ENCODE data around the gene GOLGA1. TPM values are rescaled to one million over a fixed set of nuclear protein-coding genes. Genes with fewer than 3 reads are reported as not detected.
"Not testable (repeated sequence)": the region's sequence is repeated elsewhere in the genome, so short reads cannot be mapped to it uniquely, and the experiment has no call there.

Gene GOLGA1
- total RNA-seq, 1 donor from 2014 or later = 21.3 TPM

DNA sequence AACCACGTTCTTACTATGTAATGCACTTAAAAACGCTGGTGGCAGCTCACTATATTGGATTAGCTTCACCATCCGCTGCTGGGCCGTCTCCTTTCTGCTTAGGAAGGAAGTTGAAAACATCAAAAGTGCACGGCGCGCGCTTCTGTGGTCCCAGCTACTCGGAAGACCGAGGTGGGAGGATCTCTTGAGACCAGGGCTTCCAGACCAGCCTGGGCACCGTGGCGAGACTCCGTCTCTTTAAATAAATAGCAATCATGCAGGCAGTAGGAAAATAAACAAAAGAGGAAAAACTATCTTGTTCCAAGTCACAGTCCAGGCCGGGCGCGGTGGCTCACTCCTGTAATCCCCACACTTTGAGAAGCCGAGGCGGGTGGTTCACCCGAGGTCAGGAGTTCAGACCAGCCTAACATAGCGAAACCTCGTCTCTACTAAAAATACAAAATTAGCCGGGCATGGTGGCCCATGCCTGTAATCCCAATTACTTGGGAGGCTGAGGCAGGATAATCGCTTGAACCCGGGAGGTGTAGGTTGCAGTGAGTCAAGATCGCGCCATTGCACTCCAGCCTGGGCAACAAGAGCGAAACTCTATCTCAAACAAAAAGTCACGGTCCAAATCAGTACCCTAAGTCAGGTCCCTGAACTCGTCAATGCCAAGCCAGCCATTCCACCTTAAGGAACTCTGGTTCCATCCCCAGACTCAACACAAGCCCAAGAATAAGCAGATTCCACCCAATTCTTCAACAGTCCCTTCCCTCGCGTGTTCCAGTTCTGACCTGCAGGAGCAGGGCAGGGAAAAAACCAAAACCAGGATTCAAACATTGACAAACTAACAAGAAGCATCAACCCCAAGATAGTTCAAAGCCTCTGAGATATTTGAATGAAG lies 1.0 kb upstream of the GOLGA1 start:
- DNase-seq (ENCODE audit: low spot score) = no peak

DNA sequence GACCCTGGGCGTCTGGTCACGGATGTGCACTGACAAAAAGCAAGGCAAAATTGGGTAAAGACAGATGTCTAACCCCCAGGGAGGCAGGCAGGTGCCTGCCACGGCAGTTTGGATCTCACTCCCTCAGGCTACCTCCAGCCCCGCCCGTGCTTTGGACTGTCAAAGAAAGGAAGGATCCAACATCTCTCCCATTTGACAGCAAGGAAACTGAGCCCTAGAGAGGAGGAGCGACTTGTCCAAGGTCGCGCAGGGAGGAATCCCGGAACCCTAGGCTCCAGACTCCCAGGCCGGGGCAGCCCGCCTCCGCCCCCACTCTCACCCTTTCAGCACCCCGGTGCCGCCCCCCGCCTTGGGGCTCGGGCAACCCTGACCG lies 376 bp downstream of the GOLGA1 start:
- no peak for DNase-seq (ENCODE audit: low spot score)

DNA sequence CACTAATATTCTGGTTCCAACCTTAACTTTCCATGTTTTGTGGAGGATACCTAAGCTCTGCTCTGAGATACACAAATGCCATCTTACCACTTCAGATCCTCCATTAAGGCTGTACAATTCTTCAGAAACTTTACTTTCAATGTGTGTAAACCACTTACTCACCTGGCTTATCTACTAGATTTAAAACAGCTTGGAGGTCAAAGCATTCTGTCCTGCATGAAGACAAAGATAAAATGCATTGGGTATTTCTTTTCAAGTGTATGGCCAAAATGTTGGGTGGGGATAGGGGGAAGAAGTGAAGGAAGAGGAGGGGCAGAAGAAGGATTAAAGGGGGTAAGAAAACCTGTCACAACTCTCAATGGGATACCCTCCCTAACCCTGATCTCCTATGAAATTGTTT lies 939 bp downstream of the GOLGA1 start:
- DNase-seq (ENCODE audit: low spot score) = no peak

DNA sequence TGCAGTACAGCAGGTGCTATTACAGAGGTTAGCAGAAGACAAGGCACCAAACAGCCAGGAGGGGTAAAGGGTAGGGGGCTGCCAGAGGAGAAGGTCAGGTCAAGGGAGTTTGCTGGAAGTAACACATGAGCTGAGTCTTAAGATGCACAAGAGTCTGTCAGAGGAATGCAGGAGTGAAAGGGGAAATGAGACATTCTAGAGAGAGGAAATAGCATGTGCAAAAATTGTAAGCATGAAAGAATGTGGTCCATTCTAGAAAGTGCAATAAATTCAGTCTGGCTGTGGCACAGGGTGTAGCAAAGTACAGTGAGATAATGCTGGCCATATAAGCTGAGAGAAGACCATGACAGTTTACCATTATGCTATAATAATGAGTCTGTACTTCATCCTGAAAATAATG lies 6.6 kb downstream of the GOLGA1 start:
- DNase-seq (ENCODE audit: low spot score) = no peak

DNA sequence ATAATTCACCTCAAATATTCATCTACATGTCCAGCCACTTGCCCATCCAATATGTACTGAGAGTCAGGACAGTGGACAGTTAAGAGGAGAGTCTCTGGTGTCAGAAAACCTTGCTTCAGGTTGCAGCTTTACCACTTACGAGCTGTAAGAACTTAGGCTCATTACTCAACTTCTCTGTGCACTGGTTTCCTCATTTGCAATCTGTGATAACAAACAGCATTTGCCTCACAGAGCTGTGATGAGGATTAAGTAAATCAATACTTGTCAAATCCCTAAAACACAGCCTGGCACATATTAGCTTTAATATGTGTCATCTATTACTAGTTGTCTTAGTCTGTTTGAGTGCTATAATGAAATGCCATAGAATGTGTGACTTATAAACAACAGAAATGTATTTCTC lies 8.6 kb downstream of the GOLGA1 start:
- no peak for DNase-seq (ENCODE audit: low spot score)

DNA sequence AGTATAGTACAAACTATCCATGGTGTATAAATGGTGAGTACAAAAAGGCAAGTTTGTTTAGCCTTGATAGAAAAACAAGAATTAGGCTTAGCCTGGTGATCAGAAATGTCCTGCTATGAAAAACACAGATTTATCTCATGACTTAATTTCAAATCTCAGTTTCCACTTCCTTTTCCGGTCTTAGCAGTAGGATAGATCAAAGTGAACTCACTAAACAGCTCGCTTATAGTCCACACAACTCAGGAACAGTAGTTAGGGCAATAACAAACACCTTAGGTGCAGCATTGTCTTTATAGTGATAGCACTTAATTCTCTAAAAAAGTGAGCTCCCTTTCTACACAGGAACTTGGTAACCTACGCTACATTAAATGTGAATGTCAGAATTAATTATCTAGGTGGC lies 11.4 kb downstream of the GOLGA1 start:
- DNase-seq (ENCODE audit: low spot score) = no peak

DNA sequence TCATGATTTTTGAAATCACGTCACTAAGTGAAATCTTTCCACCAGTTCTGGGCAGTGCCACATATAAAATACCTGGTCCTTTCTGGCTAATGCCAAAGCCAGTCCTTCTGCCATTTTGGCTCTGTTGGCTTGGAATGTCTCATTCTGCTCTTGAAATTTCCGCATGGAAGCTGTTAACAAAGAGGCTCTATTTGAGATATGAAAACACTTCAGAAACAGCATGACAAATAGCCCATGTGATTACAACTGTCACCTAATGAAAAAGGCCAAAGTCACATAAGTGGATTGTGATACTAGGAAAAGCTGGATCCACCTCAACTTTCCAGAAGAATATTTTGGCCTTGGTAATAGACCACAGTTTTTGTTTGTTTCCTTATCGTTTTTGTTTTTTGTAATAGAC lies 12.8 kb downstream of the GOLGA1 start:
- DNase-seq (ENCODE audit: low spot score) = no peak

DNA sequence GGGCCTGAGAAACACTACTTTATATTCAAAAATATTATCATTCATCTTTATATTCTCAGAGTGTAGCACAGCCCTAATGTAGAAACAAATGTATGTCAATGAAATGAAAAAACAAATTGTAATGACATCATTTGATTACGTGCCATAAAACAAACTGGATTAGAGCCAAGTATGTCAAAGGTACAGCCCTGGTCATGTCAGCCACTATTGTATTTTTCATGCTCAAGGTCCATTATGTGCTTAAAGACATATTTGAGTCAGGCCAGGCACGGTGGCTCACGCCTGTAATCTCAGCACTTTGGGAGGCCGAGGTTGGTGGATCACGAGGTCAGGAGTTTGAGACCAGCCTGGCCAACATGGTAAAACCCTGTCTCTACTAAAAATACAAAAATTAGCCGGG lies 20.5 kb downstream of the GOLGA1 start:
- not testable (repeated sequence) for DNase-seq (ENCODE audit: low spot score)

DNA sequence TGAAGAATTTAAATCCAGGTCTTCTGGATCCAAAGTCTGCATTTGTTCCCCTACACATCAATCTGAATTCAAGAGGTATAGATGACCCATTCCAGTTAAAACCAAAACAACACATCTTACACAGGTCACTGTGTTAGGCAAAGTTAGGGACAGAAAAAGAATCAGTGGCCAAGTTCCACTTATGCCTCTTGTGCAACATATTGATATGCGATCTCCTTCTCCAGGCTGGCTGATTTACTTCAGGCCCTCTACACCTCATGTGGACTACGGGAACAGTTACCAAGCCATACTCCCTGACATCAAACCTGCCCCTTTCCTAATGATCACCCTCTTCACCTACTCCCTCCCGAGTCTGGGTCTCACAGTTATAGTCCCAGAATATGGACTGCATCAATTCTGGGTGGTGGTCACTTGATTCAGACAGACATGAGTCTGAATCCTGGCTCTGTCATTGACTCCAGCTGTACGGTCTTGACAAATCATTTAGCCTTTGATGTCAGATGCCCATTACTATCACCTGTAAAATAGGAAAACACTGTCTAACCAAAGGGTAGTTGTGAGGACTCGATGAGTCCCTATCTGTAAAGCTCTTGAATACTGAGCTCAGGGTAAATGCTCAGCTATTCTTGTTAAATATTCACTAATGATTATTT lies 26.0 kb downstream of the GOLGA1 start:
- DNase-seq (ENCODE audit: low spot score) = no peak

DNA sequence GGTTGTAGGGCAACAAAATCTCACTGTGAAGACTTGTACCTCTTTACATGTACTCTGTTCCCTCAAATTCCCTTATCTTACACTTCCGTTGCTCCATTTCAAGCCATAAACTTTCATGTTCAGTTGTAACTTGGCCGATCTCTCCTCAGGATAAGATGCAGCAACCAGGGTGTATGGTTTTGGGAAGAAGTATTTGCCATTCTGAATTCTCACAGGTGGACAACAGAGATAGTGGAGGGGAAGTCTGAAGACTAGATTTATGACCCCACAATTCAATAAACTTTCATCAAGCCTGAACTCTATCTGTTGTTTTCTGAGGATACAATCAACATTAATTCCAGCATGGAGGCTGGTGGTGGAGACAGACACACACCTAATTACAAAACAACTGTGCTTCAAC lies 27.5 kb downstream of the GOLGA1 start:
- no peak for DNase-seq (ENCODE audit: low spot score)

DNA sequence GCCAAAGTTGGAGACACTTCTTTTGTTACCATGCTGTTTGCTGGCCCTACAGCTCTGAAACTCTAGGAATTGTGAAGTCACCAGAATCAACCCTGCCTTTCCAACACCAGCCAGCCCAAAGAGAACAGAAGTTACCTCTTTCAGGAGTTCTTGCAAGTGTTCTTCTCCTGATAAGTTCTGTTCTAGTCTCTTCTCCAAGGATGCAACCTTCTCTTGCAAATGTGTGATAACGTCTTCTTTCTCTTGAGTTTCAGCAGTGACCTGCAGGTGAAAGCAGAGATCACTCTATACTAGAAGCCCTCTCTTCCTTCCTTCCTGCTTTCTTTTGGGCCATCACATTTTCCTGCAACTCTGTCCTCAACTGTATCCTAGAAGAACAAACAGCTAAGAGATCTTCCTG lies 29.1 kb downstream of the GOLGA1 start:
- DNase-seq (ENCODE audit: low spot score) = no peak

DNA sequence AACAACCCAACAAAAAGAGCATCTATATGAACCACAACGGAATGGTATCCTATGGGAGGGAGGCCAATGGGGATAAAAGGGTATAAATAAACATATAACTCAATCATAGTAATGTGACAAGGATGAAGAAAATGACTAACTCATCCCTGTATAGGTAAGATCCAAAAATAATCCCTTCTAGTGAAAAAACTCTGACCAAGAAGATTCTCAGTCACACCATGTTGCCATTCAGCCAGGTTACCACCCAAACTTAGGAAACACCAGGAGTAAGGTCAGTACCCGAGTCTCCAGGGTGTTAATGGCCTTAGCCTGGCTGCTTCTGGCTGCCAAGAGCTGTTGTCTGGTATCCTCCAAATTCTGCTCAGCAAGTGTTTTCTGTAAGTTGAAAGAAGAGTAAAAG lies 32.8 kb downstream of the GOLGA1 start:
- no peak for DNase-seq (ENCODE audit: low spot score)

DNA sequence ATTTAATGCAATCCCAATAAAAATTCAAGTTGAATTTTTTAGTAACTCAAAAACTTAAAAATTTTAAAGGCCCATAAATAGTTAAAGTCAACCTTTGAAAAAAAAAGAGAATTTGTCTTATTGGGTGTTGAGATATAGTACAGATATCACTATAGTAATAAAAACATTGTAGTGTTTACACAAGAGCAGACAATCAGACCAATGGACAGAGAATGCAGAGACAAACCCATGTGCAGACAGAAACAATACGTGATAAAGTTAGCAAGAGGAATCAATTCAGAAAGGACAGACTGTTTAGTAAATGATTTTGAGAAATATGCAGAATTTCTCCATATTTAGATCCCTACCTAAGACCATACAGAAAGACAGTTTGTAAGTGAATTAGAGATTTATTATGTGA lies 33.9 kb downstream of the GOLGA1 start:
- DNase-seq (ENCODE audit: low spot score) = no peak

DNA sequence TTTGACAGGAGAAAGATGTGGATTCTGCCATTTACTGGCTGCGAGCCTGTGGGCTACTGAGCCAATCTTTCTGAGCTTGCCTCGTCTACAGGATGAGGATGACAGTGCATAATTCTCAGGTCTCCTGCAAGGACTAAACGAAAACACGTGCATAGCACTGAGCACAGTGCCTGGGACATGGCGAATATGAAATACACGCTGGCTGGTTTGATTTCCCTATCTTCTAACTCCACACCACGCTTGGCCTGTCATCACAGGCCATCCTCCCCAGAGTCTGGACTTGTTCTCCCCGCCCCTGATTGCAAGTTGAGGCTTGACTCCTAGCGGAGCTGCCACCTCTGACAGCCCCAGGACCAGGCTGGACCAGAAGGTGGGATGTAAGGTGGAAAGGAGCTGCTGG lies 41.0 kb downstream of the GOLGA1 start:
- no peak for DNase-seq (ENCODE audit: low spot score)

DNA sequence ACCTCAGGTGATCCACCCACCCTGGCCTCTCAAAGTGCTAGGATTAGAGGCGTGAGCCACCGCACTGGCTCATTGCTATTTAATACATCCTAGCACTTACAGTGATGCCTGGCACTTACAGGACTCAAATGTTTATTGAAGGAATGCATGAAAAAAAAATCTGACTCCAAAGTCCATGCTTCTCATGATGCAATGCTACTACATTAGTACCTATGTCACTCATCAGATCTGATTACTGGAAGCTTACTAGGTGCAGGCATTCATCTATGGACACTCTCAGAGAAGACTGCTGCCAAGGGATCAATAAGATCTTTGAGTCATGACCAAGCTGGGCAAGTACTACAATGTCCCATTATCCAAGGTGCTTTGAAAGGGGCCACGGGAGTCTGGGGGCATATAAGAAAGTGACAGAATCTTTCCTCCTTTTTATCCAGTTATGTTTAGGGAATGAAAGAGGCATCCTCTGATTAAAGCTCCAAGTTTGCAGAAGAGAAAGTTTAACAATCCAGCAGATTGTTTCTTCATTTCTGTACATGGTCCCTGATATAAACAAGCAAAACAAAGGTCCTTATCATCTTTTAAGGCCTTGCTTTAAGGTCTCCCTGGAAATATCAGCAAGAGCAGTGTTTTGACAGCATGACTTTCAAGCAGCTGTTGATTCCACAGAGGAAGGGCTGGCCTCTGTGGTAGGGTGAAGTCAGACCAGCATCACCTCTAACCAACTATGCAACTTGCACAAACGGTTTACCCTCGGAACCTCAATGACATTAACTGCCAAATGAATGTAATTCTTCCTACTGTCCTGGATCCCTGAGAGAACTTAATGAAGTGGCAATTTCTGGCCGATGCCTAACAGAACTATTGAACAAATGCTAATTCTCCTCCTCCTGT lies 43.1 kb downstream of the GOLGA1 start:
- no peak for DNase-seq (ENCODE audit: low spot score)

DNA sequence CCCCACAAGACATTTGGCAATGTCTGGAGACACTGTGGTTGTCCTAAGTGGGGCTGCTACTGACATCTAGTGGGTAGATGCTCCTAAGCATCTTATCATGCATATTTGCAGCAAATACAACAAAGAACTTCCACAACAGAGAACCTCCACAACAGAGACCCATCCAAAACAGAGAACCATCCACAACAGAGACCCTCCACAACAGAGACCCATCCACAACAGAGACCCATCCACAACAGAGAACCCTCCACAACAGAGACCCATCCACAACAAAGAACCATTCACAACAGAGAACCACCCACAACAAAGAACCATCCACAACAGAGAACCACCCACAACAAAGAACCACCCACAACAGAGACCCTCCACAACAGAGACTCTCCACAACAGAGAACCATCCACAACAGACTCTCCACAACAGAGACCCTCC lies 46.1 kb downstream of the GOLGA1 start:
- DNase-seq (ENCODE audit: low spot score) = no peak

DNA sequence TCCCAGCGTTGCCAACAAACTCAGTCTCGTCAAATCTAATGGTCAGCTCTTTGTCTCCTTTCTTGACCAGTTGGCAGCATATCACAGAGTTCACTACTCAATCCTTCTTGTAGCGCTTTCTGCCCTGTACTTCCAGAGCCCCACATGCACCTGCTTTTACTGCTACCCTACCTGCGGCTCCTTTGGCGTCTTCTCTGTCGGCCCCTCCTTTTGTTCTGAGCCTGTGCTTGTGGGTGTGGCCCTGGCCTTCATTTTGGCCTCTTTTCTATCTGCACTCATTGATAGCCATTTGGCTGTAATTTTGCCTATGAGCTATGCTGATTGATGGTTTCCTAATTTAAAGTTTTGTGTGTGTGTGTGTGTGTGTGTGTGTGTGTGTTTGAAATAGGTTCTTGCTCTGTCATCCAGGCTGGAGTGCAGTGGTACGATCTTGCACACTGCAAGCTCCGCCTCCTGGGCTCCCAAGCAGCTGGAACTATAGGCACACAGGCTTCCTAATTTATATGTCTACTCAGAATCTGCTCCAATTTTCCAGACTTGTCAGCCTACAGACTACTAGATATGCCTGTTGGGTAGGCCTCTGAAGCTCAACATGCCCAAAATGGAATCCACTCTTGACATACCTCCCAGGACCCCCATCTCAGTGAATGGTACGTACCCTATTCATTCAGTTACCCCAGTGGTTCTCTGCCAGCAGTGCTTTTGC lies 46.7 kb downstream of the GOLGA1 start:
- DNase-seq (ENCODE audit: low spot score) = no peak

DNA sequence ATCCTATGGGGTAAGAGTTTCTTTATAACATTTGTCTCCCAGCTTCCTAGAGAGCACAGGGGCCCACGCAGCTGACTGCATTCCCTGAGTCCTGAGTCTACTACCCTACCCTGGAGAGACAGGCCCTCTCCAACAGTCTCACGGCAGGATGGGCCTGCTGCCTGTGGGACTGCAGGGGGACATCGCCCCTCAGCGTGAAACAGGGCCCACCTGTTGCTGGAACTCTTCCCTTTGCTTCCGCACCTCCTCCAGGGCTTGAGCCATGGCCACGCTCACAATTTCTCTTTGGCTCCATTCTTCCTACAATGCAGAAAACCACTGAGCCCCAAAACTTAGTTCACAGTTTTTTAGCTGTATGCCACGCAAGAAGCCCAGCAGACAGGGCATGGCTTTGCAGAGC lies 50.7 kb downstream of the GOLGA1 start:
- no peak for DNase-seq (ENCODE audit: low spot score)

DNA sequence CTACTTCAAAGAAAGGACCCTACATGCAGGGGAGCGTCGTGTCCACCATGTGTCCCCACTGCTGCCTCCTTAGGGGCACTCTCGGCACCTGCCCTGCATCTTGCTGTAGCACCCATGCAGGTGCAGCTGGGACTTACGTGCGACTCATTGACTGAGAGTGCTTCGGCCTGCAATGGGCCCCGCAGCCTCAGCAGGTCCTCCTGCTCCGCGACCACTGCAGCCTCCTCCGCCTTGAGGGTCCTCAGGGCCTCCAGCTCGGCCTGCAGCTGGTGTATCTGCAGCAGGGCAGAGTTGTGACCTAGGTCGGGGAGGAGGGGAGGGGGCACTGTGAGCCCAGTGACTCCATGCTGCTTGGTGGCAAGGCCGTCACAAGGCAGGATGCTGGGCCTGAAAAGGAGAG lies 51.9 kb downstream of the GOLGA1 start:
- DNase-seq (ENCODE audit: low spot score) = no peak

DNA sequence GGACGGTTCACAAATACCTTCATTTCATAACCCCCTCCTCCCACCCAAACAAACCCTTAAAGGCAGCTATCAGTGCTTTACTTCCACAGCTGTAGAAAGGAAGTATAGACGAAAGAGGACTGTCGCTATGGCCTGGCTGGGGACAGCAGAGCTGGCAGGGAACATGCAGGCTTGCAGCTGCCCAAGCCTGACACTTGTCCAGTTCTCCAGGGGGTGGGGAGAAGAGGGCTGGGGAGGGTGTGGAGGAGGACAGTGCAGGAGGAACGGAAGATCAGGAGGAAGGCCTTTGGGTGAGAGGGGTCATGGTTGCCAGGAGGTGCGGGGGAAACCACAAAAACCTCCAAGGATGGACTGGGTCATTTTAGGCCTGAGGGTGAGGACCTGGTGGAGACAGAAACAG lies 53.1 kb downstream of the GOLGA1 start:
- no peak for DNase-seq (ENCODE audit: low spot score)

DNA sequence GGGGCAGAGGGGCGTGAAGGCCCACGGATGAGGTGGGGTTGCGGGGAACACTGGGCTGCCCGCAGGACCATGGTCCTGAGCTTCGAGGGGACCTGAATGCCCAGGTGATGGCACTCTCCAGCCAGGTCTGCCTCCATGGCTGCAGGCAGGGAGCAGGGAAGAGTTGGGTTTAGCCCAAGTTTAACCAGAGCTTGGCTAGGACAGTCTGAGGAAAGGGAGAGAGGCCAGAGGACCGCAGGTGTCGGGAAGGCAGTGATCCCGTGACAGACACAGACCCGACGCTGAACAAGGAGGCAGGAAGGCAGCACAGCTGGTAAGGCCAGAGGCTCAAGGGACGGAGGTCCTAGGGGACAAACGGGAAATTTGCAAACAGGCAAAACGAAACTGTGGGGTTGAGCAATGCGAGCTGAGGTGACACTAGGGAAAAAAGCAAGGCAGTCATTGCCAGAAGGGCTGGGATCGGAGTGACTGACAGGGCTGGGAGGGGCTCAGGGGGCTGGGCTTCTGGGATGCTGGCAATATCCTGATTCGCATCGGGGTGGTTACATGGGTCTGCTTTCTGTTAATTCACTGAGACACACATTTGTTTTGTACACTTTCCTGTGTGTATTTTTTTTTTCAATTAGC lies 53.9 kb downstream of the GOLGA1 start:
- no peak for DNase-seq (ENCODE audit: low spot score)
